A549 (cell line): Measurements from ENCODE around the gene ZNF786. TPM values are rescaled to one million over a fixed set of nuclear protein-coding genes. Genes with fewer than 3 reads are reported as not detected.

Source experiments
- ATAC-seq, 2 experiments: fragments of 200-7000 bp in 1 of 2; fragments of >200 bp in 1 of 2; cut with Nextera tagmentation in 1 of 2; cut with Tn5 transposase in 1 of 2; 3 replicates each; pipeline versions ENCODE4 v1.8.0 to v1.9.1; 2018 to 2020; ENCODE audit warnings: mild to moderate bottlenecking in 1 of 2, moderate library complexity in 1 of 2
- CTCF ChIA-PET: fragments of 300-600 bp; sonication (Branson Sonifier 250); formaldehyde crosslinking; extraction: SDS; loops from one replicate; lab custom pipeline; 2021; ENCODE audit warnings: antibody characterized with exemption, inconsistent platforms; lab: Yijun Ruan, JAX
- POLR2A ChIA-PET: fragments of 350-600 bp; formaldehyde crosslinking; extraction: SDS; loops from one replicate; lab custom pipeline; 2021; ENCODE audit warnings: antibody characterized with exemption, inconsistent platforms; lab: Yijun Ruan, JAX
- DNase-seq, 2 experiments: peaks; one replicate each; pipeline versions ENCODE4 v3.0.0 to v3.0.0-alpha.2; 2011 to 2016; ENCODE audit warnings: low read depth in 1 of 2, low spot score in 1 of 2
- FAIRE-seq: peaks from 2 replicates; lab custom pipeline; 2011; peaks lifted over from hg19 to GRCh38; lab: Jason Lieb, UNC
- H3K27ac ChIP-seq, 2 experiments: fragments of >200 bp; sonication (Bioruptor Twin); formaldehyde crosslinking; 3 replicates each; pipeline ENCODE4 v1.5.1; 2016 to 2017
- H3K4me1 ChIP-seq: fragments of >200 bp; sonication (Bioruptor Twin); formaldehyde crosslinking; 3 replicates; pipeline ENCODE4 v1.6.1; 2016
- H3K4me2 ChIP-seq: fragments of >200 bp; sonication (Bioruptor Twin); formaldehyde crosslinking; 3 replicates; pipeline ENCODE4 v1.6.1; 2016
- H3K4me3 ChIP-seq: fragments of >200 bp; sonication (Bioruptor Twin); formaldehyde crosslinking; 3 replicates; pipeline ENCODE4 v1.5.1; 2016
- H3K9me3 ChIP-seq: fragments of >200 bp; sonication (Bioruptor Twin); formaldehyde crosslinking; 3 replicates; pipeline ENCODE4 v1.6.1; 2016
- BCL3 ChIP-seq: fragments of >200 bp; sonication (Bioruptor Twin); formaldehyde crosslinking; IDR thresholded peaks from 3 replicates; pipeline ENCODE4 v1.6.1; 2016
- BHLHE40 ChIP-seq: IDR thresholded peaks from 2 replicates; pipeline ENCODE4 v1.6.1; 2012; ENCODE audit warnings: low read depth, low read length, inconsistent platforms
- E2F6 ChIP-seq: IDR thresholded peaks from 2 replicates; pipeline ENCODE4 v1.6.1; 2012; ENCODE audit warnings: low read depth, borderline replicate concordance
- EHMT2 ChIP-seq: fragments of 200-600 bp; sonication (generic); IDR thresholded peaks from 2 replicates; pipeline ENCODE4 v1.6.1; 2016; ENCODE audit warnings: antibody characterized with exemption, low read depth, mild to moderate bottlenecking, moderate library complexity
- ELK1 ChIP-seq: fragments of 150-350 bp; IDR thresholded peaks from 2 replicates; pipeline ENCODE4 v1.6.1; 2014; ENCODE audit warnings: low read depth, mild to moderate bottlenecking, low read length
- EP300 ChIP-seq, 2 experiments: fragments of >200 bp; sonication (Bioruptor Twin); formaldehyde crosslinking; IDR thresholded peaks; 2 replicates in 1 of 2; 3 replicates in 1 of 2; pipeline ENCODE4 v1.6.1; 2016 to 2017
- ESRRA ChIP-seq: fragments of 150-350 bp; IDR thresholded peaks from 2 replicates; pipeline ENCODE4 v1.6.1; 2014; ENCODE audit warnings: mild to moderate bottlenecking, low read length, borderline replicate concordance
- FOSB ChIP-seq: fragments of 250-450 bp; sonication (Bioruptor Pico); IDR thresholded peaks from 2 replicates; pipeline ENCODE4 v1.5.0; 2020; ENCODE audit warnings: mild to moderate bottlenecking, moderate library complexity
- HDAC2 ChIP-seq: fragments of 200-600 bp; sonication (generic); IDR thresholded peaks from 2 replicates; pipeline ENCODE4 v1.6.1; 2016
- HES2 ChIP-seq: fragments of >200 bp; sonication (Bioruptor Twin); formaldehyde crosslinking; IDR thresholded peaks from 2 replicates; pipeline ENCODE4 v1.6.1; 2016
- HOXA7 ChIP-seq: fragments of 250-450 bp; sonication (Bioruptor Pico); IDR thresholded peaks from 2 replicates; pipeline ENCODE4 v1.5.0; 2020; ENCODE audit warnings: mild to moderate bottlenecking, moderate library complexity
- HOXB13 ChIP-seq: fragments of 250-450 bp; sonication (Bioruptor Pico); IDR thresholded peaks from 2 replicates; pipeline ENCODE4 v1.5.0; 2020; ENCODE audit warnings: low read depth, mild to moderate bottlenecking, moderate library complexity
- NFE2L2 ChIP-seq: fragments of 150-350 bp; conservative IDR thresholded peaks from 2 replicates; pipeline ENCODE4 v1.6.1; 2014; ENCODE audit warnings: low read length
- POLR2AphosphoS2 ChIP-seq: conservative IDR thresholded peaks from 2 replicates; pipeline ENCODE4 v1.6.1; 2012; ENCODE audit warnings: low read length, improper control_type of control experiment, inconsistent platforms
- RFX5 ChIP-seq: fragments of 450-650 bp; IDR thresholded peaks from 2 replicates; pipeline ENCODE4 v1.7.1; 2014; ENCODE audit warnings: antibody characterized with exemption, mild to moderate bottlenecking, moderate library complexity
- SMC3 ChIP-seq: fragments of >200 bp; sonication (Bioruptor Twin); formaldehyde crosslinking; IDR thresholded peaks from 3 replicates; pipeline ENCODE4 v1.6.1; 2018; ENCODE audit warnings: inconsistent platforms
- SREBF2 ChIP-seq: fragments of 450-650 bp; IDR thresholded peaks from 2 replicates; pipeline ENCODE4 v1.6.1; 2014; ENCODE audit warnings: mild to moderate bottlenecking, moderate library complexity
- ZSCAN20 ChIP-seq: fragments of 250-450 bp; sonication (Bioruptor Pico); IDR thresholded peaks from 2 replicates; pipeline ENCODE4 v1.8.0; 2022; ENCODE audit warnings: mild to moderate bottlenecking, moderate library complexity
- WGBS: methylation state at CpG from one replicate; pipeline ENCODE4 v1.1.6; 2017; ENCODE audit errors: missing lambda C conversion rate; 5-methylcytosine and 5-hydroxymethylcytosine counted together
- polyA plus RNA-seq, 4 experiments: library from polyadenylated mRNA; depleted of rRNA in 3 of 4; stranded (reverse); fragments of >200 nt; fragmentation: RNase III in 1 of 4; extraction: RNeasy Plus Mini Kit Qiagen cat#74134 plus additional on column Dnase treatment in 1 of 4; gene quantifications; 2 replicates in 3 of 4; 3 replicates in 1 of 4; pipeline ENCODE4 v1.2.3, GENCODE V29; 2011 to 2017

Gene ZNF786
- polyA plus RNA-seq, 2 of the 4 experiments (the other 2 are of a cell fraction): 4.6 to 4.9 TPM

GRCh38 chr7:149136118-149136517 is 45.6 kb upstream of the ZNF786 start:
- H3K27ac ChIP-seq: no peak overlapping the region
- WGBS: 96% methylated on average over 9 of the region's 9 CpGs
- ChIA-PET POLR2A (interaction anchor here (0.9 kb wide), 1 partner anchor 11 kb away, joined by 3 read pairs; the partner anchor contains the start of gene ZNF398), CTCF (interaction anchor here (0.8 to 6.4 kb wide), 3 partner anchors 10 to 12 kb away, joined by 4 to 57 read pairs (median 22); partner anchors contain the start of genes ZNF398 and ZNF425)
- no peak for DNase-seq
- no peak overlapping the region for H3K4me3 ChIP-seq
- peaks cover 6% of the 10 kb centered on the region; the same call in 2 of the 3 replicates for H3K4me1 ChIP-seq
- no peaks in the 10 kb centered on the region for H3K9me3 ChIP-seq
- FAIRE-seq: no peak
- no peak for ATAC-seq
- no peak overlapping the region for H3K4me2 ChIP-seq
- TF ChIP-seq POLR2AphosphoS2: no peak
- TF ChIP-seq HOXB13 (CRISPR knock-in tag): no peak
- no peak for TF ChIP-seq RFX5
- no peak for TF ChIP-seq ZSCAN20 (CRISPR knock-in tag)
- TF ChIP-seq FOSB (CRISPR knock-in tag): no peak
- TF ChIP-seq HES2: no peak
- no peak for TF ChIP-seq HDAC2
- no peak for TF ChIP-seq BCL3
- no peak for TF ChIP-seq EP300 (IDR thresholded peaks at IDR 0.05)
- no peak for TF ChIP-seq ESRRA
- no peak for TF ChIP-seq HOXA7
- TF ChIP-seq BHLHE40: no peak
- TF ChIP-seq E2F6: no peak
- TF ChIP-seq ELK1: no peak

GRCh38 chr7:149133028-149133710 is 42.7 kb upstream of the ZNF786 start:
- no peak for FAIRE-seq
- H3K4me3 ChIP-seq: no peak overlapping the region
- ATAC-seq: no peak
- no peak overlapping the region for H3K4me2 ChIP-seq
- peaks cover 5% of the 10 kb centered on the region; the same call in 1 of the 3 replicates for H3K9me3 ChIP-seq
- H3K4me1 ChIP-seq: peaks cover 3% of the 10 kb centered on the region
- POLR2A ChIA-PET: interaction anchor here (0.7 to 1.0 kb wide), 2 partner anchors 14 to 127 kb away, joined by 3 to 4 read pairs; partner anchors contain the start of gene ZNF398
- CTCF ChIA-PET: interaction anchor here (0.7 to 2.3 kb wide), 2 partner anchors 14 to 34 kb away, joined by 3 to 17 read pairs; partner anchors contain the start of gene ZNF398
- no peak for TF ChIP-seq FOSB (CRISPR knock-in tag)
- no peak for TF ChIP-seq E2F6
- TF ChIP-seq ESRRA: no peak
- no peak for TF ChIP-seq EHMT2
- no peak for TF ChIP-seq SREBF2
- no peak for TF ChIP-seq HOXA7
- TF ChIP-seq NFE2L2: no peak
- TF ChIP-seq SMC3: no peak
- no peak for TF ChIP-seq ZSCAN20 (CRISPR knock-in tag)
- no peak for TF ChIP-seq HDAC2
- H3K27ac ChIP-seq: no peak overlapping the region
- WGBS: 91% methylated on average over 2 of the region's 2 CpGs
- no peak for DNase-seq
